Adrenal gland (tissue), 5 donors: Measurements from ENCODE around the gene LRRC59.

ENCODE experiments used
- POLR2A ChIP-seq, 2 donors: fragments of 450-650 bp; IDR thresholded peaks; one replicate each; pipeline ENCODE4 v1.6.1; 2017; ENCODE audit warnings: antibody characterized with exemption in 2 of 2, mild to moderate bottlenecking in 2 of 2, moderate library complexity in 1 of 2
- TF ChIP-seq, protein P1 (sequence below), 6 experiments: fragments of 450-650 bp in 4 of 6; fragments of 200-600 bp in 2 of 6; sonication (generic) in 1 of 6; IDR thresholded peaks; 1 replicate in 5 of 6; 2 replicates in 1 of 6; pipeline versions ENCODE4 v1.5.1 to v1.8.0; 2016 to 2021; ENCODE audit warnings: antibody characterized with exemption in 6 of 6, mild to moderate bottlenecking in 2 of 6, moderate library complexity in 1 of 6
- donor health status: DM: no; HTN: no; CAD: no.

GRCh38 chr17:50356892-50357510, 40.3 kb downstream of the LRRC59 start:
- TF ChIP-seq, protein P1, sequence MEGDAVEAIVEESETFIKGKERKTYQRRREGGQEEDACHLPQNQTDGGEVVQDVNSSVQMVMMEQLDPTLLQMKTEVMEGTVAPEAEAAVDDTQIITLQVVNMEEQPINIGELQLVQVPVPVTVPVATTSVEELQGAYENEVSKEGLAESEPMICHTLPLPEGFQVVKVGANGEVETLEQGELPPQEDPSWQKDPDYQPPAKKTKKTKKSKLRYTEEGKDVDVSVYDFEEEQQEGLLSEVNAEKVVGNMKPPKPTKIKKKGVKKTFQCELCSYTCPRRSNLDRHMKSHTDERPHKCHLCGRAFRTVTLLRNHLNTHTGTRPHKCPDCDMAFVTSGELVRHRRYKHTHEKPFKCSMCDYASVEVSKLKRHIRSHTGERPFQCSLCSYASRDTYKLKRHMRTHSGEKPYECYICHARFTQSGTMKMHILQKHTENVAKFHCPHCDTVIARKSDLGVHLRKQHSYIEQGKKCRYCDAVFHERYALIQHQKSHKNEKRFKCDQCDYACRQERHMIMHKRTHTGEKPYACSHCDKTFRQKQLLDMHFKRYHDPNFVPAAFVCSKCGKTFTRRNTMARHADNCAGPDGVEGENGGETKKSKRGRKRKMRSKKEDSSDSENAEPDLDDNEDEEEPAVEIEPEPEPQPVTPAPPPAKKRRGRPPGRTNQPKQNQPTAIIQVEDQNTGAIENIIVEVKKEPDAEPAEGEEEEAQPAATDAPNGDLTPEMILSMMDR (IDR thresholded peaks at IDR 0.05) = no peak
- TF ChIP-seq POLR2A (IDR thresholded peaks at IDR 0.05) = no peak
